CD14-positive monocyte (primary cell): ENCODE data around the gene PIK3R1. TPM values are rescaled to one million over a fixed set of nuclear protein-coding genes. Genes with fewer than 3 reads are reported as not detected.

Experiments
- DNase-seq, 3 donors: peaks; one replicate each; pipeline ENCODE4 v3.0.0-alpha.2; 2011 to 2022
- H2AFZ ChIP-seq: 2 replicates; pipeline ENCODE4 v1.6.0; 2012; ENCODE audit warnings: mild to moderate bottlenecking, low read depth, low read length, inconsistent platforms; ENCODE audit not compliant: insufficient read depth, poor library complexity, severe bottlenecking
- H3K27ac ChIP-seq, 2 donors: 1 replicate in 1 of 2; 2 replicates in 1 of 2; pipeline ENCODE4 v1.5.1; 2012 to 2013; ENCODE audit warnings: low read length in 2 of 2, control low read depth in 1 of 2, inconsistent platforms in 1 of 2, low read depth in 1 of 2, mild to moderate bottlenecking in 1 of 2
- H3K27me3 ChIP-seq, 2 donors: one replicate each; pipeline versions ENCODE4 v1.6.0 to v1.6.1; 2011 to 2013; ENCODE audit warnings: low read length in 2 of 2; ENCODE audit not compliant: control insufficient read depth in 2 of 2, insufficient read depth in 2 of 2
- H3K36me3 ChIP-seq, 2 donors: replicated peaks in 1 of 2; 1 replicate in 1 of 2; 2 replicates in 1 of 2; pipeline versions ENCODE4 v1.5.1 to v1.6.1; 2012 to 2013; ENCODE audit warnings: low read length in 2 of 2, control low read depth in 1 of 2, inconsistent platforms in 1 of 2, mild to moderate bottlenecking in 1 of 2; ENCODE audit not compliant: insufficient read depth in 2 of 2, control insufficient read depth in 1 of 2
- H3K4me1 ChIP-seq, 2 donors: 1 replicate in 1 of 2; 2 replicates in 1 of 2; pipeline versions ENCODE4 v1.5.1 to v1.6.1; 2012 to 2013; ENCODE audit warnings: low read length in 2 of 2, control low read depth in 1 of 2, inconsistent platforms in 1 of 2, mild to moderate bottlenecking in 1 of 2, moderate library complexity in 1 of 2; ENCODE audit not compliant: insufficient read depth in 2 of 2, control insufficient read depth in 1 of 2
- H3K4me2 ChIP-seq: replicated peaks from 2 replicates; pipeline ENCODE3; 2012; ENCODE audit warnings: low read length, moderate library complexity, mild to moderate bottlenecking; ENCODE audit not compliant: poor library complexity, severe bottlenecking; ENCODE audit errors: extremely low read depth
- H3K4me3 ChIP-seq, 3 experiments: fragments of 200-600 bp in 1 of 3; sonication (generic) in 1 of 3; replicated peaks in 1 of 3; 1 replicate in 2 of 3; 2 replicates in 1 of 3; pipeline ENCODE4 v1.5.1; 2011 to 2013; ENCODE audit warnings: low read length in 3 of 3, mild to moderate bottlenecking in 3 of 3, control low read depth in 2 of 3, low read depth in 2 of 3, inconsistent platforms in 1 of 3, moderate library complexity in 1 of 3
- H3K79me2 ChIP-seq: 2 replicates; pipeline ENCODE4 v1.6.0; 2012; ENCODE audit warnings: mild to moderate bottlenecking, control low read depth, inconsistent platforms, low read length, moderate library complexity; ENCODE audit not compliant: insufficient read depth
- H3K9ac ChIP-seq: 2 replicates; pipeline ENCODE4 v1.6.0; 2017; ENCODE audit warnings: low read length, mild to moderate bottlenecking; ENCODE audit not compliant: insufficient read depth, poor library complexity, severe bottlenecking
- H3K9me3 ChIP-seq, 2 donors: replicated peaks in 1 of 2; 1 replicate in 1 of 2; 2 replicates in 1 of 2; pipeline versions ENCODE4 v1.5.1 to v1.6.1; 2012 to 2013; ENCODE audit warnings: low read length in 2 of 2, control low read depth in 1 of 2; ENCODE audit not compliant: control insufficient read depth in 1 of 2, insufficient read depth in 1 of 2
- H4K20me1 ChIP-seq: 2 replicates; pipeline ENCODE4 v1.6.0; 2012; ENCODE audit warnings: mild to moderate bottlenecking, low read length, control low read depth, moderate library complexity; ENCODE audit not compliant: insufficient read depth
- H3K27ac Mint-ChIP-seq, 7 donors: one replicate each; pipeline ENCODE4 v1.8.0; 2020; ENCODE audit warnings: mild to moderate bottlenecking in 7 of 7, mixed read lengths in 7 of 7, moderate library complexity in 6 of 7, inconsistent platforms in 2 of 7
- H3K27me3 Mint-ChIP-seq, 3 donors: one replicate each; pipeline ENCODE4 v1.8.0; 2021 to 2022; ENCODE audit warnings: low read depth in 3 of 3, mild to moderate bottlenecking in 3 of 3, mixed read lengths in 3 of 3, moderate library complexity in 3 of 3, inconsistent platforms in 1 of 3
- H3K36me3 Mint-ChIP-seq, 2 donors: one replicate each; pipeline ENCODE4 v1.8.0; 2020; ENCODE audit warnings: mixed read lengths in 2 of 2, inconsistent platforms in 1 of 2, mild to moderate bottlenecking in 1 of 2
- H3K4me1 Mint-ChIP-seq: one replicate; pipeline ENCODE4 v1.8.0; 2020; ENCODE audit warnings: mild to moderate bottlenecking, mixed read lengths
- H3K4me3 Mint-ChIP-seq, 2 donors: one replicate each; pipeline ENCODE4 v1.8.0; 2020; ENCODE audit warnings: mild to moderate bottlenecking in 2 of 2, mixed read lengths in 2 of 2, moderate library complexity in 1 of 2
- H3K9me3 Mint-ChIP-seq, 7 donors: one replicate each; pipeline ENCODE4 v1.8.0; 2020 to 2022; ENCODE audit warnings: mixed read lengths in 7 of 7, mild to moderate bottlenecking in 6 of 7, moderate library complexity in 6 of 7, inconsistent platforms in 2 of 7
- WGBS: methylation state at CpG from one replicate; pipeline ENCODE4 v1.1.5; 2013; ENCODE audit warnings: missing lambda C conversion rate; ENCODE audit not compliant: insufficient coverage; 5-methylcytosine and 5-hydroxymethylcytosine counted together
- intact Hi-C, 2 donors: fragments of 100-400 bp; cut with micrococcal nuclease; formaldehyde crosslinking; loops; one replicate each; pipeline versions ENCODE4 v1.15.0 to v1.15.1; 2023
- polyA plus RNA-seq, 3 donors: library from polyadenylated mRNA; depleted of rRNA in 1 of 3; unstranded in 2 of 3; stranded (reverse) in 1 of 3; fragments of 300-500 nt in 2 of 3; fragments of >200 nt in 1 of 3; fragmentation: Illumina TruSeq in 2 of 3; gene quantifications; 1 replicate in 2 of 3; 2 replicates in 1 of 3; pipeline ENCODE4 v1.2.3, GENCODE V29; 2012 to 2021
- TF ChIP-seq, protein P1 (sequence below): fragments of 200-600 bp; IDR thresholded peaks from one replicate; pipeline ENCODE4 v1.8.0; 2022; ENCODE audit warnings: antibody characterized with exemption, mild to moderate bottlenecking

The PIK3R1 gene
- polyA plus RNA-seq, 3 donors = 9.5 to 25.5 (median 10.5) TPM

DNA sequence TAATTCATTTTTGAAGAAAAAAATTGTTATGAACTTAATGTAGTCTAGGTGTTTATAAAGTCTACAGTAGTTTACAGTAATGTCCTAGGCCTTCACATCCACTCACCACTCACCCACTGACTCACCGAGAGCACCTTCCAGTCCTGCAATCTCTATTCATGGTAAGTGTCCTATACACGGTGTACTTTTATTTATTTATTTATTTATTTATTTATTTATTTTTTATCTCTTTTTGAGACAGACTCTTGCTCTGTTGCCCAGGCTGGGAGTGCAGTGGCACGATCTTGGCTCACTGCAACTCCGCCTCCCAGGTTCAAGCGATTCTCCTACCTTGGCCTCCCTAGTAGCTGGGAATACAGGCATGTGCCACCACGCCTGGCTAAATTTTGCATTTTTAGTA, 39.3 kb upstream of the PIK3R1 start:
- Mint-ChIP-seq H3K27me3 (no peaks in the 10 kb centered on the region), H3K4me3 (no peak overlapping the region), H3K27ac (no peak overlapping the region), H3K9me3 (peaks cover 0 to 4% (median 0%) of the 10 kb centered on the region in 7 donors), H3K4me1 (no peaks in the 10 kb centered on the region), H3K36me3 (no peaks in the 10 kb centered on the region)
- Histone ChIP-seq H3K27me3 (no peaks in the 10 kb centered on the region), H3K4me3 (no peak overlapping the region), H3K4me2 (no peak overlapping the region), H2AFZ (no peak overlapping the region), H3K79me2 (no peaks in the 10 kb centered on the region), H3K4me1 (no peaks in the 10 kb centered on the region), H4K20me1 (no peaks in the 10 kb centered on the region), H3K9me3 (no peaks in the 10 kb centered on the region), H3K9ac (no peak overlapping the region), H3K36me3 (no peaks in the 10 kb centered on the region), H3K27ac (no peak overlapping the region)
- no peak for DNase-seq
- TF ChIP-seq, protein P1, sequence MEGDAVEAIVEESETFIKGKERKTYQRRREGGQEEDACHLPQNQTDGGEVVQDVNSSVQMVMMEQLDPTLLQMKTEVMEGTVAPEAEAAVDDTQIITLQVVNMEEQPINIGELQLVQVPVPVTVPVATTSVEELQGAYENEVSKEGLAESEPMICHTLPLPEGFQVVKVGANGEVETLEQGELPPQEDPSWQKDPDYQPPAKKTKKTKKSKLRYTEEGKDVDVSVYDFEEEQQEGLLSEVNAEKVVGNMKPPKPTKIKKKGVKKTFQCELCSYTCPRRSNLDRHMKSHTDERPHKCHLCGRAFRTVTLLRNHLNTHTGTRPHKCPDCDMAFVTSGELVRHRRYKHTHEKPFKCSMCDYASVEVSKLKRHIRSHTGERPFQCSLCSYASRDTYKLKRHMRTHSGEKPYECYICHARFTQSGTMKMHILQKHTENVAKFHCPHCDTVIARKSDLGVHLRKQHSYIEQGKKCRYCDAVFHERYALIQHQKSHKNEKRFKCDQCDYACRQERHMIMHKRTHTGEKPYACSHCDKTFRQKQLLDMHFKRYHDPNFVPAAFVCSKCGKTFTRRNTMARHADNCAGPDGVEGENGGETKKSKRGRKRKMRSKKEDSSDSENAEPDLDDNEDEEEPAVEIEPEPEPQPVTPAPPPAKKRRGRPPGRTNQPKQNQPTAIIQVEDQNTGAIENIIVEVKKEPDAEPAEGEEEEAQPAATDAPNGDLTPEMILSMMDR = no peak
- intact Hi-C loops = no loop called here
- 100% methylated on average over 4 of the region's 6 CpGs for WGBS

GRCh38 chr5:68176802-68177479, 38.6 kb upstream of the PIK3R1 start:
- Mint-ChIP-seq H3K9me3 (peaks cover 0 to 4% (median 0%) of the 10 kb centered on the region in 7 donors), H3K36me3 (no peaks in the 10 kb centered on the region), H3K27ac (no peak overlapping the region), H3K27me3 (no peaks in the 10 kb centered on the region), H3K4me1 (peaks cover under 1% of the 10 kb centered on the region), H3K4me3 (no peak overlapping the region)
- Histone ChIP-seq H2AFZ (no peak overlapping the region), H3K27ac (no peak overlapping the region), H3K27me3 (no peaks in the 10 kb centered on the region), H3K36me3 (no peaks in the 10 kb centered on the region), H3K9me3 (no peaks in the 10 kb centered on the region), H4K20me1 (no peaks in the 10 kb centered on the region), H3K79me2 (no peaks in the 10 kb centered on the region), H3K9ac (no peak overlapping the region), H3K4me1 (no peaks in the 10 kb centered on the region), H3K4me2 (no peak overlapping the region), H3K4me3 (no peak overlapping the region)
- DNase-seq = no peak
- TF ChIP-seq, protein P1 = no peak
- intact Hi-C loops = no loop called here
- WGBS = 98% methylated on average over 4 of the region's 7 CpGs
